Placental epithelial cell (primary cell): ENCODE data around the gene TM7SF3. TPM values are rescaled to one million over a fixed set of nuclear protein-coding genes. Genes with fewer than 3 reads are reported as not detected.

Experiments used
- total RNA-seq: library from RNA; depleted of rRNA; stranded (reverse); fragments of >200 nt; gene quantifications from 2 replicates; pipeline ENCODE4 v1.2.3, GENCODE V29; 2012

The TM7SF3 gene, protein sequence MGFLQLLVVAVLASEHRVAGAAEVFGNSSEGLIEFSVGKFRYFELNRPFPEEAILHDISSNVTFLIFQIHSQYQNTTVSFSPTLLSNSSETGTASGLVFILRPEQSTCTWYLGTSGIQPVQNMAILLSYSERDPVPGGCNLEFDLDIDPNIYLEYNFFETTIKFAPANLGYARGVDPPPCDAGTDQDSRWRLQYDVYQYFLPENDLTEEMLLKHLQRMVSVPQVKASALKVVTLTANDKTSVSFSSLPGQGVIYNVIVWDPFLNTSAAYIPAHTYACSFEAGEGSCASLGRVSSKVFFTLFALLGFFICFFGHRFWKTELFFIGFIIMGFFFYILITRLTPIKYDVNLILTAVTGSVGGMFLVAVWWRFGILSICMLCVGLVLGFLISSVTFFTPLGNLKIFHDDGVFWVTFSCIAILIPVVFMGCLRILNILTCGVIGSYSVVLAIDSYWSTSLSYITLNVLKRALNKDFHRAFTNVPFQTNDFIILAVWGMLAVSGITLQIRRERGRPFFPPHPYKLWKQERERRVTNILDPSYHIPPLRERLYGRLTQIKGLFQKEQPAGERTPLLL
- total RNA-seq, result 16.5 and 32.8 TPM in 2 replicates

GRCh38 chr12:27014085-27014858 lies at the start of gene TM7SF3:
TSS of gene TM7SF3 (minus strand) at chr12:27014384. CDS start at chr12:27014168, 216 bp downstream.

GRCh38 chr12:26937863-26938700 lies 76.1 kb downstream of the TM7SF3 start, which contains the start of the genes FGFR1OP2 and INTS13:
TSS of gene FGFR1OP2 (plus strand) at chr12:26938470. CDS start at chr12:26954159, 15,689 bp downstream.
TSS of gene INTS13 (minus strand) at chr12:26937981. CDS start at chr12:26936803, 1,178 bp downstream.

Other genes starting within 250 kb of the TM7SF3 start
- 10.5 and 11.0 TPM in 2 replicates for gene ITPR2, start 181.2 kb downstream of the TM7SF3 start, total RNA-seq
- gene INTS13, start 76.4 kb downstream of the TM7SF3 start, total RNA-seq, result 18.5 and 20.1 TPM in 2 replicates
- gene FGFR1OP2, start 75.9 kb downstream of the TM7SF3 start, total RNA-seq, result 20.0 and 30.1 TPM in 2 replicates
- 25.1 and 39.7 TPM in 2 replicates for gene MED21, start 8.2 kb upstream of the TM7SF3 start, total RNA-seq
- not detected in 2 replicates for gene C12orf71, start 68.2 kb upstream of the TM7SF3 start, total RNA-seq
- gene STK38L, start 229.9 kb upstream of the TM7SF3 start, total RNA-seq, result 16.1 and 21.8 TPM in 2 replicates